MCF 10A (cell line): ENCODE data around the gene DNM3. TPM values are rescaled to one million over a fixed set of nuclear protein-coding genes. Genes with fewer than 3 reads are reported as not detected.
A peak's percentile ranks its signal among the peaks of the same experiment; 100 is the strongest.

ENCODE experiments used
- BruUV-seq: library from RNA; stranded (reverse); fragments of 400-500 nt; replicated peaks from 2 replicates; lab custom pipeline; 2021; lab: Mats Ljungman, UMichigan
- CTCF ChIA-PET: fragments of 300-600 bp; sonication (Branson Sonifier 250); formaldehyde crosslinking; extraction: SDS; loops from one replicate; lab custom pipeline; 2021; ENCODE audit warnings: antibody characterized with exemption, inconsistent platforms; lab: Yijun Ruan, JAX
- POLR2A ChIA-PET: fragments of 300-600, 350-650 bp; sonication (Branson Sonifier 250); formaldehyde crosslinking; extraction: SDS; loops from one replicate; lab custom pipeline; 2020; ENCODE audit warnings: antibody characterized with exemption, inconsistent platforms; lab: Yijun Ruan, JAX
- DNase-seq: peaks from one replicate; pipeline ENCODE4 v3.0.0-alpha.2; 2018; ENCODE audit not compliant: unreplicated experiment
- H3K27ac Mint-ChIP-seq: one replicate; pipeline ENCODE4 v1.8.0; 2022; ENCODE audit warnings: mild to moderate bottlenecking, low read depth, mixed read lengths; ENCODE audit not compliant: unreplicated experiment
- H3K27me3 Mint-ChIP-seq: one replicate; pipeline ENCODE4 v1.8.0; 2022; ENCODE audit warnings: mixed read lengths; ENCODE audit not compliant: insufficient read depth, unreplicated experiment
- H3K36me3 Mint-ChIP-seq: one replicate; pipeline ENCODE4 v1.8.0; 2022; ENCODE audit warnings: mild to moderate bottlenecking, moderate library complexity, mixed read lengths; ENCODE audit not compliant: insufficient read depth, unreplicated experiment
- H3K4me1 Mint-ChIP-seq: one replicate; pipeline ENCODE4 v1.8.0; 2022; ENCODE audit warnings: mixed read lengths; ENCODE audit not compliant: insufficient read depth, unreplicated experiment
- H3K4me3 Mint-ChIP-seq: one replicate; pipeline ENCODE4 v1.8.0; 2022; ENCODE audit warnings: mild to moderate bottlenecking, moderate library complexity, mixed read lengths; ENCODE audit not compliant: unreplicated experiment
- H3K9me3 Mint-ChIP-seq: one replicate; pipeline ENCODE4 v1.8.0; 2022; ENCODE audit warnings: mixed read lengths; ENCODE audit not compliant: unreplicated experiment
- intact Hi-C: fragments of 100-400 bp; cut with micrococcal nuclease; formaldehyde crosslinking; loops from 2 replicates; pipeline ENCODE4 v1.14.1; 2022
- total RNA-seq: library from RNA; stranded (reverse); gene quantifications from 2 replicates; pipeline ENCODE4 v1.2.3, GENCODE V29; 2022
- TF ChIP-seq, protein P1 (sequence below): fragments of 200-600 bp; IDR thresholded peaks from one replicate; pipeline ENCODE4 v1.8.0; 2022; ENCODE audit warnings: antibody characterized with exemption, mild to moderate bottlenecking; ENCODE audit not compliant: unreplicated experiment

The DNM3 gene
- total RNA-seq, 1 experiment from 2014 or later = 0.68 TPM

DNA sequence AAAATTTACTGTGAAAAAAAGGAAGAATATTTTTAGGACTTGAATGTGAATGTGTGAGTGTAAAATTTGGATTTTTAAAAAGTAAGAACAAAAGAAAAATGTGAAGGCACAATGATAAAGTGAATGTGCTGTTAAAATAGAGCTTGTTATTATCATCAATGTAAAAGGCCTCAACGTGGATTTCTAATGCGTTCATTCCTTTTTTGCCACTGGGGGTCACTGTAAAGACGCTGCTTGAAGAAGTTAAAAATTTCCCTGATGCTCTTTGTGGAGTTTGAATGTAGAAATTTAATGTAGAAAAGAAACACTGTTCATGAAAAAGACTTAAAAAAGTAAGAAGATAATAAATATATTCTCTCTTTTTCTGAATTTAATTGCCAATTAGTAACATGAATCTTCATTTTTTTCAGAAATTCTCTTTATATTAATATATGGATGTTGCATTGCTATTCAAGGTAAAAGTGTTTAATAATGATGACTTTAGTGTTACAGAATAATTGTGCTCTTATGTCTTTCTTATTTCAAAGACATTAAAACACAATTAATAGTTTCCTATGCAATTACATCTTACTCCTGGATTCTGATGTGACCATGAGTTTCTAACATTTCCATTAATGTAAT, 161.5 kb downstream of the DNM3 start:
- Mint-ChIP-seq H3K4me1 (peaks cover 18% of the 10 kb centered on the region), H3K27ac (no peak overlapping the region), H3K4me3 (no peak overlapping the region), H3K9me3 (no peaks in the 10 kb centered on the region), H3K36me3 (no peaks in the 10 kb centered on the region), H3K27me3 (no peaks in the 10 kb centered on the region)
- CTCF ChIA-PET = interaction anchor here (0.6 to 11.1 kb wide), 76 partner anchors 8 to 1437 kb away, joined by 3 to 145 read pairs (median 4); partner anchors contain the start of gene PIGC
- intact Hi-C loops = loop anchor here (1.0 to 10.0 kb wide), 6 partner anchors 87 to 714 kb away; partner anchors contain the start of gene PIGC
- TF ChIP-seq, protein P1, sequence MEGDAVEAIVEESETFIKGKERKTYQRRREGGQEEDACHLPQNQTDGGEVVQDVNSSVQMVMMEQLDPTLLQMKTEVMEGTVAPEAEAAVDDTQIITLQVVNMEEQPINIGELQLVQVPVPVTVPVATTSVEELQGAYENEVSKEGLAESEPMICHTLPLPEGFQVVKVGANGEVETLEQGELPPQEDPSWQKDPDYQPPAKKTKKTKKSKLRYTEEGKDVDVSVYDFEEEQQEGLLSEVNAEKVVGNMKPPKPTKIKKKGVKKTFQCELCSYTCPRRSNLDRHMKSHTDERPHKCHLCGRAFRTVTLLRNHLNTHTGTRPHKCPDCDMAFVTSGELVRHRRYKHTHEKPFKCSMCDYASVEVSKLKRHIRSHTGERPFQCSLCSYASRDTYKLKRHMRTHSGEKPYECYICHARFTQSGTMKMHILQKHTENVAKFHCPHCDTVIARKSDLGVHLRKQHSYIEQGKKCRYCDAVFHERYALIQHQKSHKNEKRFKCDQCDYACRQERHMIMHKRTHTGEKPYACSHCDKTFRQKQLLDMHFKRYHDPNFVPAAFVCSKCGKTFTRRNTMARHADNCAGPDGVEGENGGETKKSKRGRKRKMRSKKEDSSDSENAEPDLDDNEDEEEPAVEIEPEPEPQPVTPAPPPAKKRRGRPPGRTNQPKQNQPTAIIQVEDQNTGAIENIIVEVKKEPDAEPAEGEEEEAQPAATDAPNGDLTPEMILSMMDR = peak; percentile 95
- POLR2A ChIA-PET = interaction anchor here (0.7 to 2.4 kb wide), 8 partner anchors 12 to 428 kb away, joined by 3 to 14 read pairs (median 4); no protein-coding TSS in a partner anchor
- peak; percentile 70 for DNase-seq
- no TSS peak for BruUV-seq

DNA sequence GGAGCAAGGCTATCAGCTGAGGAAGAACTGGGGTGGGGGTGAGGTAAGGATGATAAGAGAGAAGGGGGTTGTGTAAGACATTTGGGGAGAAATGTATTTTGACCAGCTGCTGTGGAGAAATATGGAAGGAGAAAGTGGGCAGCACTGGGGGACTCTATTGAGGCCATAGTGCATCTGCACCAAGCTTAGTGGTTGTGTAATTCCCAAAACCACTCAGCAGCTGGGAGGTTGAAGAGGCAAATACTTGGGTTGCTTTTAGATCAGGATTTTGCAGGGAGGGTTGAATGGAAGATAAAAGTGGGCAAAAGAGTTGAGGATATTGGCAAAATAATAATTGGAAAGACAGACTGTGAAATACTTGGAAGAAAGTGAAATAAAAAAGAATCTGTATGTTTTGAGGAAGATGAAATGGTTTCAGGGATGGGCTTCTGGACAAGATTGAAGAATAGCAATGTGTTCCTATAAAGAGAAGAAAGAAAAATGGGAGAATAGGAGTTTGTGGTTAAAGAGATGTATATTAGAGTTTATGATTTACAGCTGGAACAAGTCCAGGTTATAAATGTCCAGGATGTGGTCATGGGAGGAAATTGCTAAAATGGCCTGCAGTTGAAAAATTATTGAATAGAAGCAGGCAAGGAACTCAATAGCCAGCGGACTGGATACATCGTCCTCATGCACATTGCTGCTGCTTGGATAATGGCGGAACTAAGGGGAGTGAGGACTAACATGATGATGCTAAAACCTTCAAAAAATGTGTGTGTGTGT, 162.7 kb downstream of the DNM3 start:
- Mint-ChIP-seq H3K27me3 (no peaks in the 10 kb centered on the region), H3K36me3 (no peaks in the 10 kb centered on the region), H3K4me1 (peaks cover 18% of the 10 kb centered on the region), H3K4me3 (no peak overlapping the region), H3K9me3 (no peaks in the 10 kb centered on the region), H3K27ac (no peak overlapping the region)
- TF ChIP-seq, protein P1 = no peak
- CTCF ChIA-PET = interaction anchor here (0.6 to 11.1 kb wide), 32 partner anchors 8 to 1663 kb away, joined by 3 to 145 read pairs (median 5); partner anchors contain the start of gene PIGC
- no peak for DNase-seq
- POLR2A ChIA-PET = interaction anchor here (0.7 to 2.4 kb wide), 4 partner anchors 74 to 396 kb away, joined by 3 to 14 read pairs (median 3); no protein-coding TSS in a partner anchor
- intact Hi-C loops = loop anchor here (5.0 to 10.0 kb wide), 2 partner anchors 281 to 713 kb away; no protein-coding TSS in a partner anchor
- BruUV-seq = no TSS peak

DNA sequence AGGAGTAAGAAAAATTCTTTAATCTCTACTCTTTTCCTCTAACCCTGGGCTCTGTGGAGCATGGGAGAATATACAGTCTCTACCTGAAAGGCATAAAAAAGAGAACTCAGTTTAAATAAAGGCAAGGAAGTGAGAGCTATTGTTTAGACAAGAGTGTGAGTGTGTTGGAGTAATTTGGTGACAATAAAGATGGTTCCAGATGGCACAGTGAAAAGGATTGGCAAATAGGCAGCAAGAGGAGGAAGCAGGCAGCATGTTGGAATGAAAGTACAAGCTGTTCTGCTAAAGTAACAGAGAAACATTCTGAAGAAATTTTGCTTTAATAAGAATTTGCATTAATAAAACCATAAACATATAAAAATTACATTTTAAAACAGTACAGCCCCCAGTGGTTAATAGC, 163.4 kb downstream of the DNM3 start:
- ChIA-PET CTCF (interaction anchor here (0.6 to 11.1 kb wide), 17 partner anchors 17 to 438 kb away, joined by 3 to 145 read pairs (median 5); partner anchors contain the start of gene PIGC), POLR2A (interaction anchor here (0.7 to 1.3 kb wide), 4 partner anchors 73 to 484 kb away, joined by 3 read pairs; no protein-coding TSS in a partner anchor)
- intact Hi-C loops = loop anchor here (5.0 to 10.0 kb wide), 2 partner anchors 280 to 713 kb away; no protein-coding TSS in a partner anchor
- H3K9me3 Mint-ChIP-seq = no peaks in the 10 kb centered on the region
- no peak for DNase-seq
- TF ChIP-seq, protein P1 = no peak
- H3K36me3 Mint-ChIP-seq = no peaks in the 10 kb centered on the region
- H3K4me1 Mint-ChIP-seq = peaks cover 18% of the 10 kb centered on the region
- no peaks in the 10 kb centered on the region for H3K27me3 Mint-ChIP-seq
- H3K27ac Mint-ChIP-seq = no peak overlapping the region
- BruUV-seq = no TSS peak
- no peak overlapping the region for H3K4me3 Mint-ChIP-seq

DNA sequence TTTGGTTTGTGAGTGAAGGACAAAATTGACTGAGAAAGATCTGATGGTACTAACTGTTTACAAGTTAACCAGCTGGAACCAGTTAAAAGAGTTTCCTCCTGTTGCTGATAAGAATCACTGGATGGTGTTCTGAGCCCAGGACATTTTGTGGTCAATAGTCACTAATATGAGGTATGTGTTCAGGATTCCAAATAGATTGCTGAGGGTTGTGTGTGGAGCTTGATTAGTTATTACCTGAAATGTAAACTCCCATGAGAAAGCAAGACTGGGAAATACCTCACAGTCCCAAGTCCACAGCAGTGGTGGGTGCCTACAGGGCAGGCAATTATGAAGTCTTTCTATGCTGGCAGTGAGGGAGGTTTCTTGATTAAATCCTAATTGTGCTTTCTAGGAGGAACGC, 164.6 kb downstream of the DNM3 start:
- no TSS peak for BruUV-seq
- no peak overlapping the region for H3K4me3 Mint-ChIP-seq
- DNase-seq = no peak
- TF ChIP-seq, protein P1 = no peak
- peaks cover 7% of the 10 kb centered on the region for H3K9me3 Mint-ChIP-seq
- H3K27me3 Mint-ChIP-seq = no peaks in the 10 kb centered on the region
- ChIA-PET CTCF (interaction anchor here (0.7 to 6.9 kb wide), 9 partner anchors 10 to 443 kb away, joined by 3 to 145 read pairs (median 5); partner anchors contain the start of gene PIGC), POLR2A (no interaction called here)
- no peaks in the 10 kb centered on the region for H3K36me3 Mint-ChIP-seq
- no peak overlapping the region for H3K27ac Mint-ChIP-seq
- H3K4me1 Mint-ChIP-seq = peaks cover 18% of the 10 kb centered on the region
- intact Hi-C loops = loop anchor here (10.0 kb wide), 1 partner anchor 279 kb away; no protein-coding TSS in a partner anchor
